Measurements from ENCODE around the gene TNFAIP3.

DNA sequence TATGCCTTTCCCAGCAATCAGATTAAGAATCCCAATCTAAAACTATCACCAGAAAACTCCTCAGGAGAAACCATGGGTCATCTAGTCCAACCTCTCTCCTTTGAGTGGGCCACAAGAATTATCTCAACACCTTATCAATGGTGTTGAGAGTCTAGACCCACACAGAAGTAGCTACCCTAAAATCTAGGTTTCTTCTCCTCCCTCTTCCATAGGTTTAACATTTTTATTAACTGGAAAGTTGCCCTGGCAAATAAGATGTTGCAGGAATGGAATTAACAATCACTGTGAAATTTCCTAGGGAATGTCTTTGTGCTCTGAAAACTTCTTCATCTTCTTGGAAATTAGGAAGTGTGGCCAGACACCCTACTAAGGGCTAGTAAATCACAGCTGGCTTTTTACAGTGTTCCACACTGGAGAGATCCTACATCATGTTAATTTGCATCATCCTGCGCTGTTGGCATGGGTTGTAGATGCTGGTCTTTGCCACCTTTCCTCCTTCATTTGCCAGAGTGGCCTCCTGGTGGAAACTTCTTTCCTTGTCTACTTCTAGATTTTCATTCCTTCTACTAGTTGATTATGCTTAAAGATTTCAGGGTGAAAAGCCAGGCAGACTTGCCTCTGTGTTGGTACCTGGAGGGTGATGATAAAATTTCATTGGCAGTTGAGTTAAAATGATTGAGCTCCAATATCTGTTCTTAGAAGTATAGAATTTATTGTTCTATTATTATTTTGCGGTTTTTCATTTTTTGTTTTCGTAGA is 2.7 kb downstream of the TNFAIP3 start:
- TF ChIP-seq, protein P1, sequence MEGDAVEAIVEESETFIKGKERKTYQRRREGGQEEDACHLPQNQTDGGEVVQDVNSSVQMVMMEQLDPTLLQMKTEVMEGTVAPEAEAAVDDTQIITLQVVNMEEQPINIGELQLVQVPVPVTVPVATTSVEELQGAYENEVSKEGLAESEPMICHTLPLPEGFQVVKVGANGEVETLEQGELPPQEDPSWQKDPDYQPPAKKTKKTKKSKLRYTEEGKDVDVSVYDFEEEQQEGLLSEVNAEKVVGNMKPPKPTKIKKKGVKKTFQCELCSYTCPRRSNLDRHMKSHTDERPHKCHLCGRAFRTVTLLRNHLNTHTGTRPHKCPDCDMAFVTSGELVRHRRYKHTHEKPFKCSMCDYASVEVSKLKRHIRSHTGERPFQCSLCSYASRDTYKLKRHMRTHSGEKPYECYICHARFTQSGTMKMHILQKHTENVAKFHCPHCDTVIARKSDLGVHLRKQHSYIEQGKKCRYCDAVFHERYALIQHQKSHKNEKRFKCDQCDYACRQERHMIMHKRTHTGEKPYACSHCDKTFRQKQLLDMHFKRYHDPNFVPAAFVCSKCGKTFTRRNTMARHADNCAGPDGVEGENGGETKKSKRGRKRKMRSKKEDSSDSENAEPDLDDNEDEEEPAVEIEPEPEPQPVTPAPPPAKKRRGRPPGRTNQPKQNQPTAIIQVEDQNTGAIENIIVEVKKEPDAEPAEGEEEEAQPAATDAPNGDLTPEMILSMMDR (IDR thresholded peaks at IDR 0.05): no peak
- no peak for TF ChIP-seq POLR2AphosphoS5 (IDR thresholded peaks at IDR 0.05)
